HepG2 (cell line): ENCODE data around the gene SKIDA1. TPM values are rescaled to one million over a fixed set of nuclear protein-coding genes. Genes with fewer than 3 reads are reported as not detected.

Source experiments
- BORCS8-MEF2B ChIP-seq: sonication (generic); formaldehyde crosslinking; IDR thresholded peaks from 2 replicates; pipeline ENCODE4 v1.8.0; 2022; ENCODE audit warnings: mild to moderate bottlenecking, missing genetic modification reagents
- HDAC1 ChIP-seq: sonication (generic); formaldehyde crosslinking; IDR thresholded peaks from 2 replicates; pipeline ENCODE4 v1.5.1; 2020; ENCODE audit warnings: mild to moderate bottlenecking, missing genetic modification reagents
- MYC ChIP-seq: sonication (generic); formaldehyde crosslinking; IDR thresholded peaks from 2 replicates; pipeline ENCODE4 v1.9.0; 2021; ENCODE audit warnings: missing genetic modification reagents, borderline replicate concordance
- POGZ ChIP-seq: sonication (generic); formaldehyde crosslinking; IDR thresholded peaks from 2 replicates; pipeline ENCODE4 v1.4.0; 2020; ENCODE audit warnings: mild to moderate bottlenecking, missing genetic modification reagents
- POLR2AphosphoS5 ChIP-seq: IDR thresholded peaks from 2 replicates; pipeline ENCODE4 v1.6.1; 2012; ENCODE audit warnings: low read depth, low read length
- TEAD3 ChIP-seq: optimal IDR thresholded peaks from 2 replicates; pipeline ENCODE3; 2016; ENCODE audit warnings: borderline replicate concordance
- XRCC5 ChIP-seq: fragments of 200-400 bp; formaldehyde crosslinking; optimal IDR thresholded peaks from 2 replicates; pipeline ENCODE3; 2017; ENCODE audit warnings: mild to moderate bottlenecking, low read length
- ZFYVE20 ChIP-seq: sonication (generic); formaldehyde crosslinking; IDR thresholded peaks from 2 replicates; pipeline ENCODE4 v1.8.0; 2023; ENCODE audit warnings: low read depth, mild to moderate bottlenecking, moderate library complexity, missing genetic modification reagents, borderline replicate concordance
- ZNF121 ChIP-seq: sonication (generic); formaldehyde crosslinking; IDR thresholded peaks from 2 replicates; pipeline ENCODE4 v1.5.0; 2020; ENCODE audit warnings: mild to moderate bottlenecking, missing genetic modification reagents
- ZNF136 ChIP-seq: sonication (generic); formaldehyde crosslinking; IDR thresholded peaks from 2 replicates; pipeline ENCODE4 v1.8.1; 2022; ENCODE audit warnings: low read depth, mild to moderate bottlenecking, moderate library complexity, missing genetic modification reagents
- ZNF180 ChIP-seq: sonication (generic); formaldehyde crosslinking; IDR thresholded peaks from 2 replicates; pipeline ENCODE4 v1.4.0; 2020; ENCODE audit warnings: low read depth, missing genetic modification reagents, borderline replicate concordance
- ZNF441 ChIP-seq: sonication (generic); formaldehyde crosslinking; IDR thresholded peaks from 2 replicates; pipeline ENCODE4 v1.7.0; 2021; ENCODE audit warnings: missing genetic modification reagents, borderline replicate concordance
- ZNF484 ChIP-seq: sonication (generic); formaldehyde crosslinking; IDR thresholded peaks from 2 replicates; pipeline ENCODE4 v1.5.1; 2020; ENCODE audit warnings: mild to moderate bottlenecking, low read depth, missing genetic modification reagents, borderline replicate concordance
- ZNF572 ChIP-seq: sonication (generic); formaldehyde crosslinking; IDR thresholded peaks from 2 replicates; pipeline ENCODE4 v1.5.1; 2020; ENCODE audit warnings: mild to moderate bottlenecking, missing genetic modification reagents
- ZSCAN21 ChIP-seq: sonication (generic); formaldehyde crosslinking; IDR thresholded peaks from 2 replicates; pipeline ENCODE4 v1.8.0; 2022; ENCODE audit warnings: mild to moderate bottlenecking, missing genetic modification reagents, moderate library complexity, borderline replicate concordance
- ZSCAN29 ChIP-seq: sonication (generic); formaldehyde crosslinking; conservative IDR thresholded peaks from 2 replicates; pipeline ENCODE4 v1.4.0; 2020; ENCODE audit warnings: mild to moderate bottlenecking, missing genetic modification reagents
- polyA plus RNA-seq, 8 experiments: library from polyadenylated mRNA; depleted of rRNA in 3 of 8; stranded (reverse) in 7 of 8; unstranded in 1 of 8; fragments of >200 nt; fragmentation: Illumina TruSeq in 4 of 8; extraction: Trizol in 4 of 8; gene quantifications; 2 replicates each; pipeline versions ENCODE4 v1.2.1 to v1.2.3, GENCODE V29; 2011 to 2016; ENCODE audit warnings: low read depth in 4 of 8, missing spikeins in 1 of 8, mixed read lengths in 1 of 8; ENCODE audit not compliant: insufficient read depth in 1 of 8
- total RNA-seq, 5 experiments: library from RNA; depleted of rRNA; stranded (reverse); fragments of >200 nt; fragmentation: Illumina TruSeq; extraction: Trizol; gene quantifications; 2 replicates each; pipeline ENCODE4 v1.2.3, GENCODE V29; 2016; ENCODE audit warnings: low read depth in 1 of 5
- TF ChIP-seq, protein P1 (sequence below), 2 experiments: fragments of 450-650 bp in 1 of 2; sonication (generic) in 1 of 2; formaldehyde crosslinking in 1 of 2; IDR thresholded peaks; 2 replicates each; pipeline versions ENCODE4 v1.6.1 to v1.8.0; 2016 to 2022; ENCODE audit warnings: antibody characterized with exemption in 1 of 2, mild to moderate bottlenecking in 1 of 2, missing genetic modification reagents in 1 of 2
- TF ChIP-seq, protein P2 (sequence below): sonication (generic); formaldehyde crosslinking; IDR thresholded peaks from 2 replicates; pipeline ENCODE4 v1.4.0; 2020; ENCODE audit warnings: mild to moderate bottlenecking, missing genetic modification reagents

SKIDA1 gene
- total and polyA plus RNA-seq, 2 of the 13 experiments (the other 11 are each of a cell fraction or from before 2014, with no cell fraction given): 0.73 to 1.5 TPM

DNA sequence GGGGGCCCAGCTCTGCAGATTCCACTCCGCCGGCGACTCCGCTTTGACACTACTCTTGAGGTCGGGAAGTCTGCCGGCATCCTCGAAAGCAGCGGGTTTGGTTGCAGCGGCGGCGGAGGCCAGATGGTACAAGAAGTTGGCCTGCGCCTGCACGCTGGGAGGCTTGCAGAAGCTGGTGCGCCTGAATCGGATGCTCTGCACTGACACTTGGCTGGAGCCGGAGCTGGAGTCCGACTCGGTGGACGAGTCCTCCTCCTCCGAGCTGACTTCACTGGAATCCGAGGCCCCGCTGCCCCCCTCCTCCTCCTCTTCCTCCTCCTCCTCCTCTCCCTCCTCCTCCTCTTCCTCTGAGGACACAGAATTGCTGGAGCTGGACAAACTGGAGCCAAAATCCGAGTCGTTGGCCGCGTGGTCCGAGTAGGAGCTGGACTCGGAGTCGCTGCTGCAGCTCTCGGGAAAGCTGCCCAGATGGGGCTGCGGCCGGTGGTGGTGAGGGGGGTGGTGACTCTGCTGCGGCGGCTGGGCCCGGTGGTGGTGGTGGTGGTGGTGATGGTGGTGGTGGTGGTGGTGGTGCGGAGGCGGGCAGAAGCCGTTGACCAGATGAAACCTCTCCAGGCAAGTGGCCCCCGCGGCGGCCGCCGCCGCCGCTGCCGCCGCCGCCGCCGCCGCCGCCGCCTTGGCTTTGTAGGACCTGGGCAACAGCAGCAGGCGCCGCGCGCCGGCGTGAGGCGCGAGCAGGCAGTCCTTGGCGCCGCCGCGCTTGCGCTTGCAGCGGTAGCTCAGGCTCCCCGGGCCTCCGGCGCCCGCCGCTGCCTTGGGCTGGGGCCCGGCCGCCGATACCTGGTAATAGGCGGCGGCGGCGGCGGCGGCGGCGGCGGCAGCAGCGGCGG lies 9.0 kb downstream of the SKIDA1 start (continued):
- TF ChIP-seq ZNF572 (CRISPR knock-in tag): peak; percentile 29; the same call in 1 of the 2 replicates
- TF ChIP-seq POLR2AphosphoS5: no peak
- TF ChIP-seq ZNF441 (CRISPR knock-in tag): peak; percentile 20; the same call in 1 of the 2 replicates
- 0 out of 2 replicates have a peak, but pooled peaks have one; percentile 33 for TF ChIP-seq POGZ (CRISPR knock-in tag)
- TF ChIP-seq ZSCAN29 (CRISPR knock-in tag): peak; percentile 82; the same call in 1 of the 2 replicates
- peak; percentile 60; the same call in 1 of the 2 replicates for TF ChIP-seq ZSCAN21 (CRISPR knock-in tag)
- TF ChIP-seq ZFYVE20: no peak
- TF ChIP-seq HDAC1 (CRISPR knock-in tag): peak; percentile 64
- TF ChIP-seq ZNF136 (CRISPR knock-in tag): 0 out of 2 replicates have a peak, but pooled peaks have one; percentile 74
- TF ChIP-seq BORCS8-MEF2B: peak; percentile 74; the same call in 1 of the 2 replicates
- TF ChIP-seq ZNF484 (CRISPR knock-in tag): 0 out of 2 replicates have a peak, but pooled peaks have one; percentile 44
- TF ChIP-seq ZNF121 (CRISPR knock-in tag): peak; percentile 7; the same call in 1 of the 2 replicates
- TF ChIP-seq, protein P1, sequence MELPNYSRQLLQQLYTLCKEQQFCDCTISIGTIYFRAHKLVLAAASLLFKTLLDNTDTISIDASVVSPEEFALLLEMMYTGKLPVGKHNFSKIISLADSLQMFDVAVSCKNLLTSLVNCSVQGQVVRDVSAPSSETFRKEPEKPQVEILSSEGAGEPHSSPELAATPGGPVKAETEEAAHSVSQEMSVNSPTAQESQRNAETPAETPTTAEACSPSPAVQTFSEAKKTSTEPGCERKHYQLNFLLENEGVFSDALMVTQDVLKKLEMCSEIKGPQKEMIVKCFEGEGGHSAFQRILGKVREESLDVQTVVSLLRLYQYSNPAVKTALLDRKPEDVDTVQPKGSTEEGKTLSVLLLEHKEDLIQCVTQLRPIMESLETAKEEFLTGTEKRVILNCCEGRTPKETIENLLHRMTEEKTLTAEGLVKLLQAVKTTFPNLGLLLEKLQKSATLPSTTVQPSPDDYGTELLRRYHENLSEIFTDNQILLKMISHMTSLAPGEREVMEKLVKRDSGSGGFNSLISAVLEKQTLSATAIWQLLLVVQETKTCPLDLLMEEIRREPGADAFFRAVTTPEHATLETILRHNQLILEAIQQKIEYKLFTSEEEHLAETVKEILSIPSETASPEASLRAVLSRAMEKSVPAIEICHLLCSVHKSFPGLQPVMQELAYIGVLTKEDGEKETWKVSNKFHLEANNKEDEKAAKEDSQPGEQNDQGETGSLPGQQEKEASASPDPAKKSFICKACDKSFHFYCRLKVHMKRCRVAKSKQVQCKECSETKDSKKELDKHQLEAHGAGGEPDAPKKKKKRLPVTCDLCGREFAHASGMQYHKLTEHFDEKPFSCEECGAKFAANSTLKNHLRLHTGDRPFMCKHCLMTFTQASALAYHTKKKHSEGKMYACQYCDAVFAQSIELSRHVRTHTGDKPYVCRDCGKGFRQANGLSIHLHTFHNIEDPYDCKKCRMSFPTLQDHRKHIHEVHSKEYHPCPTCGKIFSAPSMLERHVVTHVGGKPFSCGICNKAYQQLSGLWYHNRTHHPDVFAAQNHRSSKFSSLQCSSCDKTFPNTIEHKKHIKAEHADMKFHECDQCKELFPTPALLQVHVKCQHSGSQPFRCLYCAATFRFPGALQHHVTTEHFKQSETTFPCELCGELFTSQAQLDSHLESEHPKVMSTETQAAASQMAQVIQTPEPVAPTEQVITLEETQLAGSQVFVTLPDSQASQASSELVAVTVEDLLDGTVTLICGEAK (IDR thresholded peaks at IDR 0.05): no peak
- TF ChIP-seq, protein P1 (CRISPR knock-in tag; IDR thresholded peaks at IDR 0.05): peak; percentile 24; the same call in 1 of the 2 replicates
- TF ChIP-seq ZNF180 (CRISPR knock-in tag): no peak
- TF ChIP-seq, protein P2, sequence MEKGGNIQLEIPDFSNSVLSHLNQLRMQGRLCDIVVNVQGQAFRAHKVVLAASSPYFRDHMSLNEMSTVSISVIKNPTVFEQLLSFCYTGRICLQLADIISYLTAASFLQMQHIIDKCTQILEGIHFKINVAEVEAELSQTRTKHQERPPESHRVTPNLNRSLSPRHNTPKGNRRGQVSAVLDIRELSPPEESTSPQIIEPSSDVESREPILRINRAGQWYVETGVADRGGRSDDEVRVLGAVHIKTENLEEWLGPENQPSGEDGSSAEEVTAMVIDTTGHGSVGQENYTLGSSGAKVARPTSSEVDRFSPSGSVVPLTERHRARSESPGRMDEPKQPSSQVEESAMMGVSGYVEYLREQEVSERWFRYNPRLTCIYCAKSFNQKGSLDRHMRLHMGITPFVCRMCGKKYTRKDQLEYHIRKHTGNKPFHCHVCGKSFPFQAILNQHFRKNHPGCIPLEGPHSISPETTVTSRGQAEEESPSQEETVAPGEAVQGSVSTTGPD (CRISPR knock-in tag): peak; percentile 82
- TF ChIP-seq TEAD3 (CRISPR knock-in tag): peak; percentile 13
- TF ChIP-seq XRCC5: no peak
- TF ChIP-seq MYC (CRISPR knock-in tag): peak; percentile 59; the same call in 1 of the 2 replicates
